Measurements from ENCODE around the gene NINJ2.

DNA sequence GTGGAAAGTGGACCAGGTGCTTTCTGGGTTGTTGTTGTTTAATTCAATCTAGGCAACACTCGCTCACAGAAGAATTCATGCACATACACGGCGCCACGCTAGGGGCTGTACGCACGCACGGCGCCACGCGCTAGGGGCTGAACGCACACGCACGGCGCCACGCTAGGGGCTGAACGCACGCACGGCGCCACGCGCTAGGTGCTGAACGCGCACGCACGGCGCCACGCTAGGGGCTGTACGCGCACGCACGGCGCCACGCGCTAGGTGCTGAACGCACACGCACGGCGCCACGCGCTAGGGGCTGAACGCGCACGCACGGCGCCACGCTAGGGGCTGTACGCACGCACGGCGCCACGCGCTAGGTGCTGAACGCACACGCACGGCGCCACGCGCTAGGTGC is 54.3 kb downstream of the NINJ2 start:
- TF ChIP-seq ZFX (IDR thresholded peaks at IDR 0.05): no peak
- TF ChIP-seq, protein P1, sequence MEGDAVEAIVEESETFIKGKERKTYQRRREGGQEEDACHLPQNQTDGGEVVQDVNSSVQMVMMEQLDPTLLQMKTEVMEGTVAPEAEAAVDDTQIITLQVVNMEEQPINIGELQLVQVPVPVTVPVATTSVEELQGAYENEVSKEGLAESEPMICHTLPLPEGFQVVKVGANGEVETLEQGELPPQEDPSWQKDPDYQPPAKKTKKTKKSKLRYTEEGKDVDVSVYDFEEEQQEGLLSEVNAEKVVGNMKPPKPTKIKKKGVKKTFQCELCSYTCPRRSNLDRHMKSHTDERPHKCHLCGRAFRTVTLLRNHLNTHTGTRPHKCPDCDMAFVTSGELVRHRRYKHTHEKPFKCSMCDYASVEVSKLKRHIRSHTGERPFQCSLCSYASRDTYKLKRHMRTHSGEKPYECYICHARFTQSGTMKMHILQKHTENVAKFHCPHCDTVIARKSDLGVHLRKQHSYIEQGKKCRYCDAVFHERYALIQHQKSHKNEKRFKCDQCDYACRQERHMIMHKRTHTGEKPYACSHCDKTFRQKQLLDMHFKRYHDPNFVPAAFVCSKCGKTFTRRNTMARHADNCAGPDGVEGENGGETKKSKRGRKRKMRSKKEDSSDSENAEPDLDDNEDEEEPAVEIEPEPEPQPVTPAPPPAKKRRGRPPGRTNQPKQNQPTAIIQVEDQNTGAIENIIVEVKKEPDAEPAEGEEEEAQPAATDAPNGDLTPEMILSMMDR (conservative IDR thresholded peaks at IDR 0.05): no peak
